ENCODE results near the gene USP6. TPM values are rescaled to one million over a fixed set of nuclear protein-coding genes. Genes with fewer than 3 reads are reported as not detected.
A peak's percentile ranks its signal among the peaks of the same experiment; 100 is the strongest.

Gene USP6
- total and polyA plus RNA-seq, 2 of the 4 experiments (the other 2 are of a cell fraction), result 0.02 TPM; not detected in 1

DNA sequence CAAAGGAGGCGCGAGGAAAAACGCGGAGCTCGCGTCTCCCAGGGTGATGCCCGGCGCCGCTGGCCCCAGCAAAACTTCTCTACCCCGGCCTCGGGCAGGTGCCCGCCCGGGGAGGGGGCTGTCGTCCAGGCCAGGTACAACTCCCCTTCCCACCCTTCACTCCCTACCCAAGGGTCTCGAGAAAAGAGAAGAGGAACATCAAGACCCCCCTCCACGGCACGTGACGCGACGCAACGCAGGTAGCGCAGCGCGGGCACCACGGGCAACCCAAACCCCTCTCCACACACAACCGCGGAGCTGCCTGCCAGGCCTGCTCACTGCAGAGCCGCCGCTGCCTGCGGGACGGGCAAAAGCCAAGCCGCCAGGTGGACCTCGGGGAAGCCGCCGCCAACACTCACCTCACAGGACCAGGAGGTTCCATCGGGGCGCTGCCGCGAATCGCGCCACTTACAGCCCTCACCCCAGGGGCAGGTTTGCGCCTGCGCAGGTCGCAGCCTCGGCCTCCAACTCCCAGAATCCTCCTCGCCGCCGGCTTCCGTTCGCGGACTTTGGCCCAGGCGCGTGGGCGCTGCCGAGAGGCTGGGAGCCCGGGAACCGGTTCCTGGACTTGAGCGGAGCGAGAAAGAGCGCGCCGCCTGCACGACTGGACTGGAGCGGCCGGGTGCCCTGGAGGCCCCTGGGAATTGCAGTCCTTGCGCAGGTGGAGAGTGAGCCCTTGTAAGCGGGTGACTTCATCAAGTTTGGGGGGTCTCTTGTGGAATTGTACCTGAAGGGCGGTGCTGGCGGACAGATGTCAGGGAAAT, 4.2 kb upstream of the USP6 start, which contains the start of gene ZNF232:
ZNF232 (minus strand) TSS at position 477 of the 803 bp plus-strand sequence; CDS start at position 421, 56 bp downstream.
- in situ Hi-C loops (cut with MboI; ENCODE audit: low sequenced_read_pairs), result no loop called here
- H3K4me2 ChIP-seq (ENCODE audit: low read depth, low read length), result peak within 1 kb of the TSS; percentile 88
- BruUV-seq (replicated peaks), result no TSS peak
- H2BK15ac ChIP-seq (ENCODE audit: low read depth, low read length), result no peak within 1 kb of the TSS
- CTCF ChIA-PET, result no interaction called here
- no peaks in the 10 kb centered on the region for H4K20me1 ChIP-seq (ENCODE audit: insufficient read depth, low read length)
- peaks cover 16% of the 10 kb centered on the region for H3K36me3 ChIP-seq (ENCODE audit: control insufficient read depth, insufficient read depth, low read length)
- H3K9me3 ChIP-seq (ENCODE audit: control insufficient read depth, insufficient read depth, low read length), result peaks cover 16% of the 10 kb centered on the region
- peak within 1 kb of the TSS; percentile 85 for H2AK9ac ChIP-seq (replicated peaks; ENCODE audit: low read depth, low read length, poor library complexity)
- H2BK5ac ChIP-seq (ENCODE audit: low read depth, low read length, poor library complexity, severe bottlenecking), result no peak within 1 kb of the TSS
- peak within 1 kb of the TSS; percentile 99 for H2AFZ ChIP-seq (replicated peaks; ENCODE audit: low read length, poor library complexity)
- TF ChIP-seq POLR2A (IDR thresholded peaks at IDR 0.05; ENCODE audit: low read depth, low read length), result 0 out of 2 replicates have a peak, but pooled peaks have one; percentile 23
- TF ChIP-seq, protein P1, sequence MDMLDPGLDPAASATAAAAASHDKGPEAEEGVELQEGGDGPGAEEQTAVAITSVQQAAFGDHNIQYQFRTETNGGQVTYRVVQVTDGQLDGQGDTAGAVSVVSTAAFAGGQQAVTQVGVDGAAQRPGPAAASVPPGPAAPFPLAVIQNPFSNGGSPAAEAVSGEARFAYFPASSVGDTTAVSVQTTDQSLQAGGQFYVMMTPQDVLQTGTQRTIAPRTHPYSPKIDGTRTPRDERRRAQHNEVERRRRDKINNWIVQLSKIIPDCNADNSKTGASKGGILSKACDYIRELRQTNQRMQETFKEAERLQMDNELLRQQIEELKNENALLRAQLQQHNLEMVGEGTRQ (IDR thresholded peaks at IDR 0.05; ENCODE audit: low read depth, low read length), result peak; percentile 63
- 0 out of 2 replicates have a peak, but pooled peaks have one; percentile 1 for TF ChIP-seq MXI1 (IDR thresholded peaks at IDR 0.05; ENCODE audit: borderline replicate concordance, low read depth, low read length)
- peak; percentile 7; the same call in 1 of the 2 replicates for TF ChIP-seq MAZ (IDR thresholded peaks at IDR 0.05; ENCODE audit: borderline replicate concordance, low read depth, low read length)
- TF ChIP-seq RCOR1 (IDR thresholded peaks at IDR 0.05; ENCODE audit: insufficient replicate concordance, low read length), result no peak
- no peak for TF ChIP-seq MAFK (IDR thresholded peaks at IDR 0.05; ENCODE audit: low read depth, low read length)
- TF ChIP-seq BHLHE40 (IDR thresholded peaks at IDR 0.05; ENCODE audit: low read depth, low read length), result peak; percentile 44; the same call in 1 of the 2 replicates
- no peak for TF ChIP-seq RFX5 (IDR thresholded peaks at IDR 0.05; ENCODE audit: low read depth, low read length)
- no peak for TF ChIP-seq FOS (IDR thresholded peaks at IDR 0.05; ENCODE audit: low read depth, low read length)
- TF ChIP-seq ELK1 (IDR thresholded peaks at IDR 0.05; ENCODE audit: borderline replicate concordance, low read depth, low read length), result no peak
- no peak for TF ChIP-seq CHD1 (IDR thresholded peaks at IDR 0.05; ENCODE audit: low read depth, low read length)
- peak within 1 kb of the TSS; percentile 55 for H3K4ac ChIP-seq (ENCODE audit: low read depth, low read length)
- H3K18ac ChIP-seq (ENCODE audit: low read depth, low read length), result no peak within 1 kb of the TSS
- H3K4me3 ChIP-seq (ENCODE audit: insufficient read depth, low read depth, low read length), result peak within 1 kb of the TSS; percentile 78
- peak within 1 kb of the TSS; percentile 44 for H3K23ac ChIP-seq (ENCODE audit: low read depth, low read length)
- 1% methylated on average over 41 of the region's 69 CpGs; no CpG with 5 or more reads in 1 of the 2 experiments for WGBS, 2 experiments (ENCODE audit: extremely low coverage in 2 of 2, insufficient read length in 1 of 2)
- peak within 1 kb of the TSS; percentile 62; the same call in 1 of the 2 replicates for H4K5ac ChIP-seq (ENCODE audit: low read depth, low read length)
- peak within 1 kb of the TSS; percentile 33; the same call in 1 of the 2 replicates for H4K91ac ChIP-seq (ENCODE audit: insufficient read depth, low read depth, low read length)
- intact Hi-C loops (cut with micrococcal nuclease), result no loop called here
- peak within 1 kb of the TSS; percentile 34; the same call in 1 of the 2 replicates for H3K27ac ChIP-seq (ENCODE audit: insufficient read depth, low read length)
- 0 out of 2 replicates have a peak within 1 kb of the TSS, but pooled peaks have one; percentile 15 for H2BK120ac ChIP-seq (ENCODE audit: low read depth, low read length)
- H3K27me3 ChIP-seq (ENCODE audit: control insufficient read depth, insufficient read depth, low read length), result peaks cover 15% of the 10 kb centered on the region
- H3K79me1 ChIP-seq (ENCODE audit: low read depth in 1 of 2, low read length in 2 of 2), result peaks cover 10 to 20% of the 10 kb centered on the region in 2 experiments
- H3K9me1 ChIP-seq (ENCODE audit: insufficient read depth, low read length), result no peaks in the 10 kb centered on the region
- H2BK20ac ChIP-seq (ENCODE audit: low read depth, low read length), result no peak within 1 kb of the TSS
- H3K4me1 ChIP-seq (ENCODE audit: control insufficient read depth, insufficient read depth, low read length), result no peaks in the 10 kb centered on the region
- H3K9ac ChIP-seq (ENCODE audit: low read depth, low read length), result peak within 1 kb of the TSS; percentile 55
- peak within 1 kb of the TSS; percentile 92 to 93 for H4K8ac ChIP-seq (ENCODE audit: low read depth in 2 of 2, low read length in 2 of 2)
- peak within 1 kb of the TSS; percentile 62; the same call in 1 of the 2 replicates for H3K56ac ChIP-seq (ENCODE audit: extremely low read depth, insufficient read depth, low read length)
- DNase-seq, result peak; percentile 88
- POLR2A ChIA-PET (ENCODE audit: unreplicated experiment), result no interaction called here
- H2AK5ac ChIP-seq (ENCODE audit: low read depth, low read length), result no peak within 1 kb of the TSS
- H3K14ac ChIP-seq (replicated peaks; ENCODE audit: low read depth, low read length), result peak within 1 kb of the TSS; percentile 59
- dilution Hi-C loops (cut with HindIII; ENCODE audit: low sequenced_read_pairs, unreplicated experiment), result no loop called here
- ATAC-seq (ENCODE audit: low read depth), result peak; percentile 96

All from IMR-90 (cell line).